HEK293 (cell line): ENCODE results near the gene STX16.

Experiments
- ATF2 ChIP-seq: fragments of 450-650 bp; formaldehyde crosslinking; IDR thresholded peaks from 2 replicates; pipeline ENCODE4 v1.5.1; 2016; ENCODE audit warnings: missing biosample characterization, missing genetic modification characterization, low read depth
- CTCF ChIP-seq: fragments of 450-650 bp; formaldehyde crosslinking; IDR thresholded peaks from 2 replicates; pipeline ENCODE4 v1.5.1; 2016; ENCODE audit warnings: missing biosample characterization, missing genetic modification characterization
- ELK4 ChIP-seq: IDR thresholded peaks from 2 replicates; pipeline ENCODE4 v1.6.1; 2011; ENCODE audit warnings: mild to moderate bottlenecking, low read depth, low read length, borderline replicate concordance
- MYNN ChIP-seq: fragments of 450-650 bp; formaldehyde crosslinking; IDR thresholded peaks from 2 replicates; pipeline ENCODE4 v1.5.1; 2016; ENCODE audit warnings: missing biosample characterization, missing genetic modification characterization, borderline replicate concordance
- PRDM4 ChIP-seq: fragments of 450-650 bp; formaldehyde crosslinking; IDR thresholded peaks from 2 replicates; pipeline ENCODE4 v1.5.1; 2017; ENCODE audit warnings: missing biosample characterization, missing genetic modification characterization
- ZBTB8A ChIP-seq: fragments of 450-650 bp; formaldehyde crosslinking; IDR thresholded peaks from 2 replicates; pipeline ENCODE4 v1.5.1; 2016; ENCODE audit warnings: missing biosample characterization, missing genetic modification characterization
- ZNF121 ChIP-seq: fragments of 450-650 bp; formaldehyde crosslinking; IDR thresholded peaks from 2 replicates; pipeline ENCODE4 v1.5.1; 2016; ENCODE audit warnings: missing biosample characterization, missing genetic modification characterization
- ZNF138 ChIP-seq: fragments of 450-650 bp; formaldehyde crosslinking; IDR thresholded peaks from 2 replicates; pipeline ENCODE4 v1.5.1; 2016; ENCODE audit warnings: missing biosample characterization, missing genetic modification characterization, borderline replicate concordance
- ZNF16 ChIP-seq: fragments of 450-650 bp; formaldehyde crosslinking; IDR thresholded peaks from 2 replicates; pipeline ENCODE4 v1.5.1; 2016; ENCODE audit warnings: low read depth, missing biosample characterization, missing genetic modification characterization
- ZNF248 ChIP-seq: fragments of 450-650 bp; formaldehyde crosslinking; IDR thresholded peaks from 2 replicates; pipeline ENCODE4 v1.5.1; 2017; ENCODE audit warnings: missing biosample characterization, missing genetic modification characterization
- ZNF747 ChIP-seq: fragments of 450-650 bp; formaldehyde crosslinking; IDR thresholded peaks from 2 replicates; pipeline ENCODE4 v1.5.1; 2016; ENCODE audit warnings: missing biosample characterization, missing genetic modification characterization

- TF ChIP-seq ZBTB8A (tag by site-specific recombination) (no peak), ZNF248 (tag by site-specific recombination) (no peak), CTCF (no peak), ZNF16 (no peak), ZNF138 (tag by site-specific recombination) (no peak), ATF2 (tag by site-specific recombination) (no peak), ZNF747 (tag by site-specific recombination) (no peak), MYNN (no peak), PRDM4 (tag by site-specific recombination) (no peak), ZNF121 (tag by site-specific recombination) (no peak), ELK4 (no peak)
These were observed 35.9 kb upstream of the STX16 start for GRCh38 chr20:58614984-58615760.
